Measurements from ENCODE around the gene CACNA1B.

DNA sequence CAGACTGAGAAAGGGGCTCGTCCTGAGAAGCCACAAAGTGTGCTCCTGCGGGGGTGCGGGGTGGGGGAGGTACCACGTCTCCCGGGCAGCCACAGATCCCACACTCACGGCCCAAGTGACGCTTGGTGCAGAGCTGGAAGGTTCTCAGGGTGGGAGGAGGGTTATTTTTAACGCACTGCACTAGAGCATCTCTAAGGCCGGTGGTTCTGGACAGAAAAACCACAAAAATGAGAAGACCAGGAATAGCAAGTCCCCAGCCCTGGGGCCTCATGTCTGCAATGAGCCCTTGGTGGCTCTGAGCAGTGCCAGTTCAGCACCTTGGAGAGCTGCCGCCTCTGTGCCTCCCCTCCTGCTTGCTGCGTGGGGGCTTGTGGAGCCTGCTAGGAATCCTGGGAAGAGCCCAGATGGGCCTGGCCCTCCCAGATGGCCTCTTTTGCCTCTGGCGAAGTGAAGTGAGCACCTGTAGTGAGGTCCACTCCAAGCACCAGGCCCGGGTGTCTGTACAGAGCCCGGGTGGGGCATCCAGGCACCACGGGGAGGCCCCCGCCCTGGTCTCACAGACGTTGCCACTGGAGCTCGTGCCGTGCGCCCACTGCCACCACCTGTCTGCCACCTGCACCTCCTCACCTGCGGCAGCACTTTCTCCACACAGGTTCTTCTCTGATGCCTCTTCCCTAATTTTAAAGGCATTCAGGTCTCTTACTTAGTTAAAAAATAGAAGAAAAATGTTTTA is 48.9 kb upstream of the CACNA1B start:
- TF ChIP-seq, protein P1, sequence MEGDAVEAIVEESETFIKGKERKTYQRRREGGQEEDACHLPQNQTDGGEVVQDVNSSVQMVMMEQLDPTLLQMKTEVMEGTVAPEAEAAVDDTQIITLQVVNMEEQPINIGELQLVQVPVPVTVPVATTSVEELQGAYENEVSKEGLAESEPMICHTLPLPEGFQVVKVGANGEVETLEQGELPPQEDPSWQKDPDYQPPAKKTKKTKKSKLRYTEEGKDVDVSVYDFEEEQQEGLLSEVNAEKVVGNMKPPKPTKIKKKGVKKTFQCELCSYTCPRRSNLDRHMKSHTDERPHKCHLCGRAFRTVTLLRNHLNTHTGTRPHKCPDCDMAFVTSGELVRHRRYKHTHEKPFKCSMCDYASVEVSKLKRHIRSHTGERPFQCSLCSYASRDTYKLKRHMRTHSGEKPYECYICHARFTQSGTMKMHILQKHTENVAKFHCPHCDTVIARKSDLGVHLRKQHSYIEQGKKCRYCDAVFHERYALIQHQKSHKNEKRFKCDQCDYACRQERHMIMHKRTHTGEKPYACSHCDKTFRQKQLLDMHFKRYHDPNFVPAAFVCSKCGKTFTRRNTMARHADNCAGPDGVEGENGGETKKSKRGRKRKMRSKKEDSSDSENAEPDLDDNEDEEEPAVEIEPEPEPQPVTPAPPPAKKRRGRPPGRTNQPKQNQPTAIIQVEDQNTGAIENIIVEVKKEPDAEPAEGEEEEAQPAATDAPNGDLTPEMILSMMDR (IDR thresholded peaks at IDR 0.05), result no peak
- TF ChIP-seq POLR2A (IDR thresholded peaks at IDR 0.05), result no peak
